Amygdala (tissue), 56 donors: ENCODE data around the gene SERPINB7.

Experiments
- DNase-seq, 56 donors: peaks; one replicate each; lab custom pipeline; 2025; lab: John Stamatoyannopoulos, UW

SERPINB7 gene

GRCh38 chr18:63784787-63785452 is 9.7 kb downstream of the SERPINB7 start:
- DNase-seq: no peak

- no peak for DNase-seq
Measured at GRCh38 chr18:63787673-63788072, 12.5 kb downstream of the SERPINB7 start.

DNA sequence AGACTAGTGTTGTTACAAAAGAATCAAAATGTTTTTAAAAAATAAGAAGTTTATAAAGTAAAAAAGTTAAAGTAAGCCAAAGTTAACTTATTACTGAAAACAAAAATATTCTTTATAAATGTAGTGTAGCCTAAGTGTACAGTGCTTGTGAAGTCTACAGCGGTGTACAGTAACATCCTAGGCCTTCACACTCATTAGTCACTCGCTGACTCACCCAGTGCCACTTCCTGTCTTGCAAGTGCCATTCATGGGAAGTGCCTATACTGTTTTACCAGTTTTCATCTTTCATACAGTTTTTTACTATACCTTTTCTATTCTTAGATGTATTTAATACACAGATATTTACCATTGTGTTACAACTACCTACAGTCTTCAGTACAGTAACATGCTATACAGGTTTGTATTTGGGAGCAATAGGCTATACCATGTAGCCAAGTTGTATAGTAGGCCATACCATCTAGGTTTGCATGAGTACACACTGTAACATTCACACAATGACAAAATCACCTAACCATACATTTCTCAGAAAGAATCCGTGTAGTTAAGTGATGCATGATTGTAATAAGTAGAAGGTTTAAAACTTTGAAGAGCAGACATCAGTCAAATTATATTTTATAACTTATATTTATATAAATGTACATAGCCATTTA is 13.4 kb downstream of the SERPINB7 start:
- DNase-seq: no peak

DNA sequence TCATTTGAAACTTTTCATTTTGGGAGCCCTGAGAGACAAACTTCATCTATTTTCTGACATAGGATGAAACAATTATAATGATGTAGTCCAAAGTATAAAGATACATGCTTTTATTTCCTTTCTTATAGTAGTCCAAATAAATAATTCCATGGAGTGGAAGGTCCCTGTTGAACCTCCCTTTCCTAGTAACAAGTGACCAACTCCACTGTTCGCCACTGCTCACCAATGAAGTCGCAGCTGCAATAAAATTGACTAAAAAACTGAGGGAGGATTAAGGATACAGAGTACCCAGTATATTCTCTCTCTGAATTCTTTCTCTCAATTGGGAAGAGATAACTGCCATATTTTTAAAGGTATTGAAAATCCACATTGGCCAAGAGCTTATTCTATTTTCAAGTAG is 14.1 kb downstream of the SERPINB7 start:
- no peak for DNase-seq

- DNase-seq: no peak
Measured at GRCh38 chr18:63795606-63796005, 20.4 kb downstream of the SERPINB7 start.

- no peak for DNase-seq
Measured at GRCh38 chr18:63799189-63799588, 24.0 kb downstream of the SERPINB7 start.

DNA sequence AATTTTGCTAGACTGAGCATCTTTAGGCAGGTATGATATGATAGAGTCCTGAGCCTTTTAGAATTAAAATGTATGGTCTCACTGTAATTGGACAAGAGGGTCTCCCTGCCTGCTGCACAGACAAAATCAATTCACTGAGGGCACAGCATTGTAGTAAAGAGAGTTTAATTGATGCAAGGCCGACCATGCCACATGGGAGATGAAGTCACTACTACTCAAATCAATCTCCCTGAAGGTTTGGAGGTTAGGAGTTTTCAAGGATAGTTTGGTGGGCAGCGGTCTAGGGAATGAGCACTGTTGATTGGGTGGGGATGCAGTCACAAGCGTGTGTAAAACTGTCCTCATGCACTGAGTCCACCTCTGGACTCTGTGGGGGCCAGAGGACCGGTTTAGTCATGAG is 26.1 kb downstream of the SERPINB7 start:
- no peak for DNase-seq

DNA sequence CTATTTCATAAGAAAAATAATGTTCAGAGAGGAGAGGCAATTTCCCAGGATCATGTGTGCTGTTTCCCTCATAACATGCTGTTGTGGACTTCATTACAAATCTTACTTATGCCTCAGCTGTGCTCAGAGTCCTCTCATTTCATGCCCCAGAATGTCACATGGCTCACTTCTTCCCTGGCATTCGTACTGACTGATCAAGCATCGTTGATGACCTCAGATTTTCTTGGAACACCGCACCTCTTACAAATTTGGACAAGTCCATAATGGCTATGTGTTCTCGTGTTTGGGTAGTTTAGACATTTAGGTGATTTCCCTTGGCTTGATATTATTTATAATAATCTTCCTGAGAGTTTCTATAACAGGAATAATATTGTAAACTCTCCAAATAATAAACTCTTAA is 32.9 kb downstream of the SERPINB7 start:
- DNase-seq: no peak

- DNase-seq: no peak
Measured at GRCh38 chr18:63817441-63818051, 42.3 kb downstream of the SERPINB7 start.

- no peak for DNase-seq
Measured at GRCh38 chr18:63818212-63818611, 43.0 kb downstream of the SERPINB7 start.

DNA sequence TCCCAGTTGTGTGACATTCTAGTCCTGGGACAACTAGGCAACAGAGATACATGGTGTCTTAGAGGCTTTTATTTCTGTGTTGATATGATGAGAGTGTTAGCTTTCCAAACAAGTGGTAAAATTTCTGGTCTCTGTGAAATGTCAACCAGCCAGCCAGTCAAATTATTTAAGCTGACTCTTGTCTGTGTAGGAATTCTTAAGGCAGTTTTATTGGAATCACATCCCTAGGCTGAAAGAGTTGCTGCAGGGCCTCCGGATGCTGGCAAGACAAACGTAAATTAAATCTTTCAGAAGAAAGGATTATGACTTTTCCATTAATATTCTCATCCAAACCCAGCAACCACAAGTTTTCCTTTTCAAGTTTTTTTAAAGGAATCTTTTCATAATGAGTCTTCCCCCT is 44.6 kb downstream of the SERPINB7 start:
- DNase-seq: no peak

GRCh38 chr18:63820694-63821093 is 45.5 kb downstream of the SERPINB7 start:
- DNase-seq: no peak

- peak in 9 of 56 donors; percentile 1 to 56 (median 4) for DNase-seq
Measured at GRCh38 chr18:63823516-63824219, 48.5 kb downstream of the SERPINB7 start.

DNA sequence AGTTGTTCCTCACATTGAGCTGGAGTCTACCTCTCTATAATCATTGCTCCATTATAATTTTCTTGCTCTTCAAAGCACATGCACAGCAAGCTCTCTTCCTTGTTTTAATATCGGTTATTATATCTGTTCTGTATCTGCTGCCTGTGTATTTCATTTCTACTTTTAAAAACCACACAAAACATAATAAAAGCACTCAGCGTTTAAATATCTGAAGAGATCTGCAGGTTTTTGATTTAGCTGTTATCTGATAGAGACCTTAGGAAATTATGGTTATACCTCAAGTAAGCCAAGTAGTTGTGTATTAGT is 49.0 kb downstream of the SERPINB7 start:
- no peak for DNase-seq

DNA sequence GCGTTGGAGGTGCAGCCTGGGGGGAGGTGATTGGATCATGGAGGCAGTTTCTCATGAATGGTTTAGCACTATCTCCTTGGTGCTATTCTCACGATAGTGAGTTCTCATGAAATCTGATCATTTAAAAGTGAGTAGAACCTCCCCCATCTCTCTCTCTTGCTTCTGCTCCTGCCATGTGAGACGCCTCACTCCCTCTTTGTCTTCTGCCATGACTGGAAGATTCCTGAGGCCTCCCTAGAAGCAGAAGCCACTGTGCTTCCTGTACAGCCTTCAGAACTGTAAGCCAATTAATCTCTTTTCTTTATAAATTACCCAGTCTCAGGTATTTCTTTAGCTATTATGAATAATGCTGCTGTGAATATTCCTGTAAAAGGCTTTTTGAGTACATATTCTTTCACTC is 52.9 kb downstream of the SERPINB7 start:
- no peak for DNase-seq

DNA sequence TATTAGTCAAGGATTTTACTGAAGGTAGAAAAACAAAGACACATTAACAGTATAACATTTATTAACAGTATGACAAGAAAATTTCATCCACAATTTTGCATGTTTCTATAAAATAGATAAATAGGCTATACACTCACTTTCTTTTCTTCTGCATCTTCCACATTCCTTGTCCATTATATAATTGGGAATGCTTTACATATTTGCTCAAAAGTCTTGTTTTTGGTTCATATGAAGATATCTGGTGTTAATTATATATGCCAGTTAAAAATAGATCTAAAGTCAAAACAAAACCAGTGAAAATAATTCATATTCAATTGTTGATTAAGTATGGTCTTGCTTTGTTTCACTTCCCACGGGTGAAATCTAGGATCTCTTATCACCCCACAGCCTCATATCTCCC is 53.4 kb downstream of the SERPINB7 start:
- DNase-seq: no peak

- no peak for DNase-seq
Measured at GRCh38 chr18:63829886-63830285, 54.7 kb downstream of the SERPINB7 start.

- no peak for DNase-seq
Measured at GRCh38 chr18:63831080-63831788, 56.0 kb downstream of the SERPINB7 start.

GRCh38 chr18:63832470-63832869 is 57.3 kb downstream of the SERPINB7 start:
- no peak for DNase-seq

GRCh38 chr18:63834471-63835113 is 59.4 kb downstream of the SERPINB7 start:
- no peak for DNase-seq
